PC-9 (cell line): Measurements from ENCODE around the gene POU5F1. TPM values are rescaled to one million over a fixed set of nuclear protein-coding genes. Genes with fewer than 3 reads are reported as not detected.

Experiments used
- BruUV-seq: library from RNA; stranded (reverse); fragments of 400-500 nt; replicated peaks from 2 replicates; lab custom pipeline; 2021; lab: Mats Ljungman, UMichigan
- CTCF ChIA-PET: fragments of 300-600 bp; sonication (Branson Sonifier 250); formaldehyde crosslinking; loops from one replicate; lab custom pipeline; 2022; ENCODE audit warnings: antibody characterized with exemption; lab: Charles Lee
- POLR2A ChIA-PET: fragments of 300-600 bp; sonication (Branson Sonifier 250); formaldehyde crosslinking; loops from one replicate; lab custom pipeline; 2022; ENCODE audit warnings: antibody characterized with exemption; ENCODE audit not compliant: unreplicated experiment; lab: Charles Lee
- DNase-seq, 2 experiments: peaks; one replicate each; pipeline versions ENCODE4 v3.0.0 to v3.0.0-alpha.2; 2015 to 2022; ENCODE audit warnings: mixed read lengths in 1 of 2
- H2AFZ ChIP-seq: fragments of 200-600 bp; sonication (generic); 2 replicates; pipeline ENCODE4 v1.8.1; 2017; ENCODE audit warnings: antibody characterized with exemption
- H3F3A ChIP-seq: fragments of 200-600 bp; sonication (generic); 2 replicates; pipeline ENCODE4 v1.8.1; 2017; ENCODE audit warnings: antibody characterized with exemption, mild to moderate bottlenecking, low read depth; ENCODE audit not compliant: insufficient read depth
- H3K27ac ChIP-seq: fragments of 200-600 bp; sonication (generic); 2 replicates; pipeline ENCODE4 v1.6.1; 2016; ENCODE audit warnings: mixed run types
- H3K27me3 ChIP-seq: fragments of 200-600 bp; sonication (generic); 2 replicates; pipeline ENCODE4 v1.6.1; 2016; ENCODE audit warnings: low read depth, mixed run types; ENCODE audit not compliant: insufficient read depth
- H3K36me3 ChIP-seq: fragments of 200-600 bp; sonication (generic); 2 replicates; pipeline ENCODE4 v1.6.1; 2016; ENCODE audit warnings: low read depth, mixed run types
- H3K4me1 ChIP-seq: fragments of 200-600 bp; sonication (generic); replicated peaks from 2 replicates; pipeline ENCODE4 v1.6.1; 2016; ENCODE audit warnings: mixed run types; ENCODE audit not compliant: insufficient read depth
- H3K4me2 ChIP-seq: fragments of 200-600 bp; sonication (generic); 2 replicates; pipeline ENCODE4 v1.6.1; 2017; ENCODE audit warnings: mixed run types
- H3K4me3 ChIP-seq: fragments of 200-600 bp; sonication (generic); 2 replicates; pipeline ENCODE4 v1.6.1; 2016; ENCODE audit warnings: mixed run types
- H3K79me2 ChIP-seq: fragments of 200-600 bp; sonication (generic); 2 replicates; pipeline ENCODE4 v1.6.1; 2017; ENCODE audit warnings: low read depth, mixed run types
- H3K9me2 ChIP-seq: fragments of 200-600 bp; sonication (generic); 2 replicates; pipeline ENCODE4 v1.8.1; 2017; ENCODE audit warnings: mild to moderate bottlenecking; ENCODE audit not compliant: insufficient read depth
- H3K9me3 ChIP-seq: fragments of 200-600 bp; sonication (generic); 2 replicates; pipeline ENCODE4 v1.8.1; 2016; ENCODE audit warnings: low read depth; ENCODE audit not compliant: insufficient read depth
- H4K20me1 ChIP-seq: fragments of 200-600 bp; sonication (generic); 2 replicates; pipeline ENCODE4 v1.8.1; 2017; ENCODE audit not compliant: insufficient read depth
- CTCF ChIP-seq: fragments of 200-600 bp; sonication (generic); conservative IDR thresholded peaks from 2 replicates; pipeline ENCODE4 v1.6.1; 2017; ENCODE audit warnings: mixed run types, antibody characterized with exemption, mild to moderate bottlenecking, moderate library complexity
- EZH2 ChIP-seq: fragments of 200-600 bp; sonication (generic); IDR thresholded peaks from 2 replicates; pipeline ENCODE4 v1.8.0; 2017; ENCODE audit warnings: antibody characterized with exemption, low read depth
- intact Hi-C: fragments of 100-400 bp; cut with micrococcal nuclease; formaldehyde crosslinking; loops from one replicate; pipeline ENCODE4 v1.10.0; 2022; ENCODE audit not compliant: unreplicated experiment
- total RNA-seq: library from RNA; stranded (reverse); gene quantifications from 2 replicates; pipeline ENCODE4 v1.2.3, GENCODE V29; 2021

POU5F1 gene
- total RNA-seq, 1 experiment from 2014 or later, result 1.4 TPM

DNA sequence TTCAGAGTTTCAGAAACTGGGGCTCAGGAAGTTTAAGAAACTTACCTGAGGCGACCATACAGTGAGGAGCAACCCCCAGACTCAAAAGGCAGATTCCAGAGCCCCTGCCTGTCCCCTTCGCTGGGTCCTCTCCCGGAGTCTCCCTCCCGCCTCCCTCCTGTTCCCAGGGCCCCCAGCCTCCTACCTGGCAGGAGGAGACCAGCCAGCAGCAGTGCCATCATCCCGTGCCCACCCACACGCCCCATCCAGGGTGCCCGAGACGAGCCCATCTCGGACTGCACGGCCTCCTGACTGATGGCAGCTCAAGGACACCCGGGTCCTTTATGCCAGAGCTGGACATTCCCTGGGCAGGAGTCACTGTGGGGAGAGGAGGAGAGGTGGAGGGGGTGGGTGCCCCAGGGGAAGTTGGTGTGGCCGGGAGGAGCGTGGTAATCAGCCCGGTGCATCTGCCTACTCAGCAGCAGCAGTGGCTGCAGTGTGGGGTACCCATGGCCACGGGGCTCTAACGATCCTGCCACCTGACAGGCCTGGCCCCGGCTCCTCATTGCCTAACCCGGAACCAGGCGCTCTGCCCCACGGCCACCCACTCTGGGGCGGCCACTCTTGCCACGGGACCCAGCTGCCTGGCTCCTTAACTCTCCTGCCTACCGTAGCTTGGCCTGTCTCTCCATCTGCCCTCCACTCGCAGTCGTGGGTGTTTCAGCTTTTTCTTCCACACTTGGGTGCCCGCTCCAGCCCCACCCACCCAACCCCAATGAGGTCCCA is 50.1 kb downstream of the POU5F1 start, which contains the start of gene CDSN:
TSS of gene CDSN (minus strand) at position 296 of the 765 bp plus-strand sequence. CDS start at position 269, 27 bp downstream.
- POLR2A ChIA-PET, result no interaction called here
- CTCF ChIA-PET, result no interaction called here
- BruUV-seq, result no TSS peak
- H3K9me3 ChIP-seq, result no peaks in the 10 kb centered on the region
- no peaks in the 10 kb centered on the region for H3K36me3 ChIP-seq
- H3K9me2 ChIP-seq, result no peaks in the 10 kb centered on the region
- no peaks in the 10 kb centered on the region for H4K20me1 ChIP-seq
- H2AFZ ChIP-seq, result no peak within 1 kb of the TSS
- no peak for DNase-seq
- no peak for TF ChIP-seq CTCF
- no peak for TF ChIP-seq EZH2
- H3K27ac ChIP-seq, result no peak within 1 kb of the TSS
- no peaks in the 10 kb centered on the region; the same call in 1 of the 2 replicates for H3F3A ChIP-seq
- H3K79me2 ChIP-seq, result peaks cover 13% of the 10 kb centered on the region
- peaks cover 17% of the 10 kb centered on the region for H3K4me1 ChIP-seq
- no peak within 1 kb of the TSS for H3K4me2 ChIP-seq
- no peak within 1 kb of the TSS for H3K4me3 ChIP-seq
- H3K27me3 ChIP-seq, result no peaks in the 10 kb centered on the region
- intact Hi-C loops, result no loop called here

DNA sequence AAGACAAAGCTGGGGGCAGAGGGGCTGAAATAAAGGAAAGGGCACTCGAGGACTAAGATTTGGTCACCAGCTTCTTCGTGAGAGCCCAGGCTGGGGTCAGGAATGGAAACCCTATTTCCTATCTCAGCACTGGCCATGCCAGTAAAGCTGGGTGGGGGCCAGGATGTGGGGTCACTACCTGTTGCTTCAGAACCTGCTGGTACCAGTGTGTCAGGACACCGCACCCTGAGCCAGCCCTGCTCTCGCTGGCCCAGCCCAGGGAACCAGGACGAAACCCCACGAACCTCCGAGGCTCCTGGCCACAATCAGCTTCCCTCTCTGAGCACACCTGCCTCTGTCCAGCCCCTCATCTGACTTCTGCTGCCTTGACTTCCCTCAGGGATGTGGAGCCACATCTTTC is 52.3 kb downstream of the POU5F1 start:
- ChIA-PET CTCF (interaction anchor here (0.5 to 0.7 kb wide), 2 partner anchors 14 to 46 kb away, joined by 7 to 8 read pairs; no protein-coding TSS in a partner anchor), POLR2A (interaction anchor here (0.5 to 0.8 kb wide), 2 partner anchors 48 to 393 kb away, joined by 3 to 5 read pairs; no protein-coding TSS in a partner anchor)
- no peaks in the 10 kb centered on the region for H4K20me1 ChIP-seq
- H3K4me1 ChIP-seq, result peaks cover 26% of the 10 kb centered on the region
- intact Hi-C loops, result no loop called here
- no peak overlapping the region for H2AFZ ChIP-seq
- H3K4me2 ChIP-seq, result no peak overlapping the region
- peaks cover 11% of the 10 kb centered on the region for H3F3A ChIP-seq
- H3K27me3 ChIP-seq, result no peaks in the 10 kb centered on the region
- H3K9me3 ChIP-seq, result no peaks in the 10 kb centered on the region
- BruUV-seq, result no TSS peak
- no peak for DNase-seq
- H3K9me2 ChIP-seq, result no peaks in the 10 kb centered on the region
- no peak overlapping the region for H3K4me3 ChIP-seq
- no peaks in the 10 kb centered on the region for H3K36me3 ChIP-seq
- TF ChIP-seq EZH2 (no peak), CTCF (no peak)
- peaks cover 13% of the 10 kb centered on the region for H3K79me2 ChIP-seq
- H3K27ac ChIP-seq, result no peak overlapping the region

- Histone ChIP-seq H3K79me2 (peaks cover 13% of the 10 kb centered on the region), H3K9me3 (no peaks in the 10 kb centered on the region), H3K4me3 (no peak overlapping the region), H3K4me2 (no peak overlapping the region), H3K27ac (no peak overlapping the region), H2AFZ (no peak overlapping the region), H3K36me3 (no peaks in the 10 kb centered on the region), H3K4me1 (peaks cover 39% of the 10 kb centered on the region), H3F3A (peaks cover 11% of the 10 kb centered on the region), H4K20me1 (no peaks in the 10 kb centered on the region), H3K27me3 (no peaks in the 10 kb centered on the region), H3K9me2 (no peaks in the 10 kb centered on the region)
- no TSS peak for BruUV-seq
- POLR2A ChIA-PET, result no interaction called here
- no peak for TF ChIP-seq EZH2
- TF ChIP-seq CTCF, result no peak
- no peak for DNase-seq
- CTCF ChIA-PET, result interaction anchor here (1.3 to 3.3 kb wide), 2 partner anchors 15 to 38 kb away, joined by 3 to 20 read pairs; no protein-coding TSS in a partner anchor
- intact Hi-C loops, result no loop called here
Observed at GRCh38 chr6:31116661-31117385, 53.7 kb downstream of the POU5F1 start.
